ENCODE results near the gene VCL. TPM values are rescaled to one million over a fixed set of nuclear protein-coding genes. Genes with fewer than 3 reads are reported as not detected.
"Not testable (repeated sequence)": the region's sequence is repeated elsewhere in the genome, so short reads cannot be mapped to it uniquely, and the experiment has no call there.

Gene VCL
- total RNA-seq, 1 donor from 2014 or later, result 11.4 TPM

DNA sequence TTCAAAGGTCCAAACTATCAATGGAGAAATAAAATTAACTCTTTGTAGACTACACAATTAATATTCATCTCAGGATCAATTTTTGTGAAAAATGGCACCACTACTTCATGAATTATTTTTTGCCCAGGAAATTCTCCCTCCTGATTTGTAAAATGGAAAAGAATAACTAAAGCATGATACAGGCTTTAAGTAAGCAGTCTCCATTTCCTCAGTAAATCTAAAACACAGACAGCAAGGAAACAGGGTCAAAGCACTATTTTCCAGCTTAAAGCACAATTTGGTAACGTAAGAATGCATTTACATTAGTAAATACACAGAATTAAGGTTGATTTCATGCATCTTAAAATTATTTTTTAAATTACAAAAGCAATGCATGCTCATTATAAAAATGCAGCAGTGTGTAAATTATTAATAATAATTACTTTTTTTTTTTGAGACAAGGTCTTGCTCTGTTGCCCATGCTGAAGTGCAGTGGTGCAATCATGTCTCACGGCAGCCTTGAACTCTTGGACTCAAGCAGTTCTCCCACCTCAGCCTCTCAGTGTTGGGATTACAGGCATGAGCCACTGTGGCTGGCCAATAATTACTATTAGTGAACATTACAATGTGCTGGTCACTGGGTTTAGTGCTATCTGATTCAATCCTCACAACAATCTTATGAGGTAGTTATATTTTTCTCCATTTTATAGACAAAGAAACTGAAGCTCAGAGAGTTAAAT lies 26.1 kb upstream of the VCL start:
- DNase-seq (ENCODE audit: low spot score in 2 of 2) (no peak), FAIRE-seq (no peak)

DNA sequence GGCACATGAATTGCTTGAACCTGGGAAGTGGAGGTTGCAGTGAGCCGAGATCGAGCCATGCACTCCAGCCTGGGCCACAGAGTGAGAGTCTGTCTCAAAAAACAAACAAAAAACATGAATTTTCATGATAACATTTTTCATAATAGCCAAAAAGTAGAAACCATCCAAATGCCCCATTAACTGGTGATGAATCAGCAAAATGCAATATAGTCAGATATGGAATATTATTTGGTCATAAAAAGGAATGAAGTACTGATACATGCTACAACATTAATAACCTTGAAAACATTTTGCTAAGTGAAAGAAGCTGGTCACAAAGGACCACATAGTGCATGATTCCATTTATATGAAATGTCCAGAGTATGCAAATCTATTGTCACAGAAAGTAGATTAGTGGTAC lies 24.5 kb upstream of the VCL start:
- FAIRE-seq (no peak), DNase-seq (ENCODE audit: low spot score in 2 of 2) (no peak)

DNA sequence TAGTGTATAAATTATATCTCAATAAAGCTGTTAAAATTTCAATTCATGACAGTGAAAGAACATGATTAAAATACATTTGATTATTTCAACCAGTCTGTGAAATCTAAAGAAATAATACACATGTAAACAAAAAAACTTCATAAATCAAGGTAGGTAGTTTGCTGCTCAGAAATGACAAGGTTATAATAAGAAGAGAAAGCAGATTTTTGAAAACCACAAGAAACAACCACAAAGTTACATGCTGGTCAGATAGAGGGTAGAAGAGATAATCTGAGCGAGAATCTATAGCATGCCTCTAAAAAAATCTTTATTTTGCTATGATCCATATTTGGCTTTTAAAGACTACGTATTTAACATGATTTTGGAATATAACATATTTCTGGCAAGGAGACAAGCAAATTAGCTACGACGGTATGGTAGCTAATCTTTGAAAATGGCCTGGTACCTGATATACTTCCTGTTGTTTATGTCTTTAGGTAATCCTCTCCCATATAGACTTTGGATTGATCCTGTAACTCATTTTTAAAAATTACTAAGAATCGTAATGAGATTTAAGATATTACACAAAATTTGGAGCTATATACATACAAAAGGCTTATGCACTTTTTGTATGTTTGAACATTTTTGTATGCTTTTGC lies 23.5 kb upstream of the VCL start:
- FAIRE-seq, result no peak

DNA sequence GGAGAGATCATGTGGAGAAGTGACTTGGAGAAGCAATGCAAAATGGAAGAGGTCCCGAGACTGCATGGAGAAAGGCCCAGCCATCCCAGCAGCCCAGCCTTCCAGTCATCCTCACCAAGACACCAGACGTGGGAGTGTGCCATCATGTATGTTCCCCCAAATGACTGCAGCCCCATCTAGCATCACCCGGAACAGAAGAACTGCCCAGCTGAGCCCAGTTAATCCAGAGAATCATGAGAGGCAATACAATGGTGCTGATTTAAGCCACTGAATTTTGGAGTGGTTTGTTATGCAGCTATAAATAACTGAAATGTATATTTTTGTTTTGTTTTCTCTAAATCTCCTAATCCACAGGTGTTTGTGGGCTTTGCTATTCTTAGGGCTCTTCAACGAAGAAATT lies 22.5 kb upstream of the VCL start:
- no peak for DNase-seq (ENCODE audit: low spot score in 2 of 2)
- FAIRE-seq, result no peak

More for the DNA sequence above, 23.5 kb upstream of the VCL start:
- DNase-seq (ENCODE audit: low spot score in 2 of 2), result no peak

DNA sequence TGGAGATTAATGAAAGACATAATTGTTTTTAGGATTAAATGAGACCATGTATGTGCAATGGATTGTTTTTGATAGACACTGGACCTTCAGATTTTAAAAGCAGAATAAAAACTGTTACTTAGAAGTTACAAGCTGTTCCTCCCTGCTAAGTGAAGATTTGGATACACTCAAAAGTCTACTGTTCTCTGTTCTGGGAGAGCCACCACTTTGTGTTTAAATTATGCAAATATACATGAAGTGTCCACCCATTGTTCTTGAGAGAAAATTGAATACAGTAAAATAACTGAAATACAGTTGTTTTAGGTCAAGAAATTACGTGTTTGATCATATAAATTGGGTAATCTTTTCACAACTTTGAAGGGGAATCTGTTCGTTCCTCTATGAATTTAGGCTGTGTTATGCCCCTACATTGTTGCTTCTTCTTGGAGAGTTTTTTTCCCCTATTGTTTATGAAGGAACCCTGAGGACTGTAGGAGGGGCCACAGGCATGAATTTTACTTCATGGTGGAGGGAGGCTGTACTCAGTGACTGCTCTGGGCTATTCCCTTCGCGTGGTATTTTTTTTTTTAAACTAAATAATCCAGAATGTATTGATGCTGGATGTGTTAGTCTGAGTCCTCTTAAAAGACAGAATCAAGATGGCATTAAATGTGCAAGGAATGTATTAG lies 18.6 kb upstream of the VCL start:
- FAIRE-seq (no peak), DNase-seq (ENCODE audit: low spot score in 2 of 2) (no peak)

DNA sequence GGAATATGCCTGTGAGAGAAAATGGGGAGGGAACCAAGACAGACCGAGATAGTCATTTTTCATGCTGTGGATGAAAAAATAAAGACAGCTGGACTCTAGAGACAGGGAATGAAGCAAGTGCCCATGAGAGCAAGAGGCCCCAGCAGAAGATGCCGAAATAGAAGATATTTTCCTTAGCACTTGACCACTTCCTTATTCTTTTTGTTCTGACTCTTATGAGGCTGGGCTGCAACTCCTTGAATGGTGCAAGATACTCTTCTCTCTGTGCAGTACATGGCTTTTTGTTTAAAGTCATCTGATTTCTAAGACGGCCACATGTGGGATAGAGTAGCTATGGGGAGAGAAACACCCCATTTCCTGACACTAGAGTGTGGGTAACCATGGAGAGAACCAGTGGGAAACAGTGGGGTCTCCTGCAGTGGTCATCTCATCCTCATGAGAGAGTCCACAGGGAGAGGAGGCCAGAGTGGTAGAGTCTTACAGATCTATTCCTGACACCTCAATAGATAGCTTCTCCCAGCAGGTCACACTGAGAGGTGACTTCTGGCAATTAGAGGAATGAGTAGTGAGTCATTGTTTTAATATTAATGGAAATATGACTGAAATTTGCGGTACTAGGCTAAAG lies 18.0 kb upstream of the VCL start:
- DNase-seq (ENCODE audit: low spot score in 2 of 2) (no peak), FAIRE-seq (no peak)

DNA sequence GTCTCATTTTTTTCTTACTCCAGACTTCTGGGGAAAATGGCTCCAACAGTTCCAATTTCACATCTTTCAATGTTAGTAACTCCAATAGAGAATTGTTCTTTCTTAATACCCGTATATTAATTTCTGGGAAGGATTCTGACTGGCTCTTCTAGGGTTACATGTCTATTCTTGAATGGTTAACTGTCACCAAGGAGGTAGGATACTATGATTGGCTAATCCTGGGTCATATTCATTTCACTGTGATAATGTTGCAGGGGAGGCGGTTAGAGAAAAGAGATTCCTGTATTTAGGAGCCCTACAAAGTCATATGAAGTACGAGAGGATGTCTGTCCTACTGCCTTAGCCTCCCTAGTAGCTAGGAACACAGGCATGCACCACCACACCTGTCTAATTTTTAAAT lies 16.1 kb upstream of the VCL start:
- FAIRE-seq (no peak), DNase-seq (ENCODE audit: low spot score in 2 of 2) (no peak)

DNA sequence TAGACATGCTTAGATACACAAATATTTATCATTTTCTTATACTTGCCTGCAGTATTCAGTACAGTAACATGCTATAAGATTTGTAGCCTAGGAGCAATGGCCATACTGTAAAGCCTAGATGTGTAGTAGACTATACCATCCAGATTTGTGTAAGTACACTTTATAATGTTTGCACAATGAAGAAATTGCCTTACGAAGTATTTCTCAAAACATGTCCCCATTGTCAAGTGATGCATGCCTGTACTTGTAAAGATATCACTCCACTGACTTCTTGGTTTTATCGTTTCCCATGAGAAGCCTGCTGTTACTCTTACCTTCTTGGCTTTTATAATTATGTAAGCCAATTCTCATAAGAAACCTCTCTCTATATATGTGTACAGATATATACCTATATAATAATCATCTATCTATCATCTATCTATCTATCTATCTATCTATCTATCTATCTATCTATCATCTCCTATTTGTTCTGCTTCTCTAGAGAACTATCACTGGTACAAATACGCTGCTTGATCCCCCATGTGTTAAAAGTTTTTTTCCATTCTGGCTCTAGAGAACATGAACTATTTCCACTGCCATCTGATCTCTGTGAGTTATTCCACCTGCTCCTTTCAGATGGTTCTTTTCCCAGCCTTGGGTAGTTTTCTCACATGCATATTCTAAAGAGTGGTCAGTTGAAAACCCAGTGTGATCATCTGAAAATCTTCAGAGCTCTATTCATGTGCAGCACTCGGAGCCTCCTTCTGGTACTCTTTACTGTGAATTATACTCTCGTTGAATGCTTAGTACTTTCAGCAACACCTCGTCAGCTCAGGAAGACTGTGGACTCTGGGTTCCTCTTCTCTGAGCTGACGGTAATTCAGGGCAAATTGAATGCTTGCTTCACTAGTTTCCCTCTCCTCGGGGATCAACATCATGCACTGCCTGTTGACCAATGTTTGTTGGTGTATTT lies 14.5 kb upstream of the VCL start:
- FAIRE-seq, result no peak
- DNase-seq (ENCODE audit: low spot score in 2 of 2), result no peak

DNA sequence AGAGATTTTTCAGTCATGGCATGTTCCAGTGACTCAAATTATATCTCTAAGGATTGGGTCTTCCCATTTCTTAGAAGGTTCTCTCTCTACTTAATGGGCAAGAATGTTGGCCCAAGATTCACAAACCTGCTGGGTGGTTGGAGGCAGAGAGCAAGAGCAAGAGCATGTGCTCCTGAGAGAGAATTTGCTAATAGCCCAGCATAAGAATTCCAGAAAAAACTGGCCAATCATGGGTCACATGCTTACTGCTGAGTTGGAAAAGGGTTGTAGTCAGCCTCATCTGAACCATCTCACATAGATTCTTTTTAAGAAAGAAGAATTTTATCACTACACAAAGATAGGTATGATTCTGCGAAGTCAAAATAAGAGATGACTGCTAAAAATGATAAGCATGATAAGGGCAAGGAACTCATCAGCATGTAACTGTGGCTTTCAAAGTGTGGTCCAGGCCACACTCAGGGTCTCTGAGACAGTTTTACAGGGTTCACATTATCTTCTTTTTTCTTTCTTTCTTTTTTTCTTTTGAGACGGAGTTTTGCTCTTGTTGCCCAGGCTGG lies 8.2 kb upstream of the VCL start:
- DNase-seq (ENCODE audit: low spot score in 2 of 2) (no peak), FAIRE-seq (no peak)

DNA sequence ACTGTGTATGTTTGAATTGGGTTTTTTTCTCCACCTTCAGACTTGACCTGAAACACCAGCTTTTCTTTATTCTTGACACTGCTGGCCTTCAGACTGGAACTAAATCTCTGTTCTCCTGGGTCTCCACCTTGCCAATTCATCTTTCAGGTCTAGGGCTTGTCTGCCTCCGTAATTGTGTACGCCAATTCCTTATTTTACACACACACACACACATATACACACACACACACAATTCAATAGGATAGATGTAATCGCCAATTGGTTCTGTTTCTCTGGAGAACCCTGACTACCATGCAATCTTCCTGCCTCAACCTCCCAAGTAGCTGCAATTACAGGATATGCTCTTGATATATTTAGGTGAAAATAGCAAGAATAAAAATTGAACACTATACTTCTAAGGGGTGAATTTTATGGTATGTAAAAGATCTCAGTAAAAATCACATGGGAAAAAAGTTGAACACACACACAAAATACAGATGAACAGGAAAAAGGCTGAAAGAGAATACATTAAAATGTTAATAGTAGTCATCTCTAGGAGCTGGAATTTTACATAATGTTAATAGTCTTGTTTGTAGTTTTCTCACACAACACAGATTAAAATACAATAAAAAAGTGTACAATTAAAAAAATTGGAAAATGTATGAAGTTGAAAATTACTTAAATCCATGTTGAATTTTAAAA lies 6.6 kb upstream of the VCL start:
- FAIRE-seq, result no peak
- no peak for DNase-seq (ENCODE audit: low spot score in 2 of 2)

DNA sequence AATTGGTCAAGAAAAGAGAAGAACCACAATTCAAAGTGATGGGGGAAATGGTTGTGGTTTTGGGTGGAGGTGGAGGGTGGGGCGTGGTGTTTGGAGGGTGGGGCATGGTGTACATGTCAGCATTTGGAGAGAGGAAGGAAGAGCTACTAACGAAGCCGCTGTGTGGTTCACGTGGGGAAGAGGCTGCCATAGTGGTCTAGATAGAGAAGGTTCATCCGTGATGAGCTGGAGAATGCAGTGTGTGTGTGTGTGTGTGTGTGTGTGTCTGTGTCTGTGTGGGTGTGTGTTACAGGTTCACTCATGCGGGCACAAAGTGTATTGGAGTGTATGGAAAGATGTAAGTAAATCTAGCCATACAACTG lies 6.1 kb upstream of the VCL start:
- FAIRE-seq, result no peak
- DNase-seq (ENCODE audit: low spot score in 2 of 2), result no peak

DNA sequence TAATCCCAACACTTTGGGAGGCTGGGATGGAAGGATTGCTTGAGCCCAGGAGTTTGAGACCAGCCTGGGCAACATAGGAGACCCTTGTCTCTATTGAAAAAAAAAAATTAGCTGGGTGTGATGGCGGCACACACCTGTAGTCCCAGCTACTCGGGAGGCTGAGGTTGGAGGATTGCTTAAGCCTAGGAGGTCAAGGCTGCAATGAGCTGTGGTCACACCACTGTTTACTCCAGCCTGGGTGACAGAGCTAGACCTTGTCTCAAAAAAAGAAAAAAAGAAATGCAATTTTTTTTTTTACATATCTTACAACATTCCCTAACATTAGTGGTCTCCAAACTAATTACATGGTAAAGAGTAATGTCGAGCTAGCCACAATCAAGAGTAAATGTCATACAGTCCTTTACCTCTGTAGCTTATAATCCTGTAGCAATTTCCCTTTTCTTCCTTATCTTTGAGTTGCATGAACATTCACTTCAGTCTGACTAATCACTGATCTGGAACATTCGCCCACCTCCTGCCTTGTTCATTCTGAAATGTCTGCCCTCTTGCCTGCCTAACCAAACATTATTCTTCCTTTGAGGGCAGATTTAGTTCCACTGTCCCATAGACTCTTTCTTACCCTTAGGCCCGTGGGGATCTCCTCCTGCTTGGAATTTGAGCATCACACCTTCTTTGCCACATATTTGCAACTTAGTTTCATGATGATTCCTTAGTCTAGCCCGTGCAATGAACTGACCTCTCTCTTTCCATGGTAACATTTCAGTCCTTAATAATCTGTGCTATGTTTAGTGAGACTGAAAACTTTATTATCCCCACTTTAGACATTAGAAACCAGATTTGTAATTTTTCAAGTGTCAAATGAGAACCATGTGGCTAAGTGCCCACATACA lies 4.8 kb upstream of the VCL start:
- FAIRE-seq (no peak), DNase-seq (ENCODE audit: low spot score in 2 of 2) (no peak)

DNA sequence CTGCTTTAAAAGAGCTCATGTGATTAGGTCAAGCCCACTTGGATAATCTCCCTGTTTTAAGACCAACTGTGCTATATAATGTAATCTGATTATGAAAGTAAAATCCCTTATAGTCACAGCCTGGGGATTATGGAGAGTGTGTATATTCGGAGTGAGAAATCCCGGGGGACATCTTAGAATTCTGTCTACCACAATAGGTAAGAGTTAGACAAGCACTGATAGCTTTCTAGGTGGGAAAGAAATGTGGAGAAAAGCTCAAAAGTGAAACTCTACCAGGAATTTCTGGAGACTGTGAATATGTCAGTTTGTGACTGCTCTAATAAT lies 2.9 kb upstream of the VCL start:
- DNase-seq (ENCODE audit: low spot score in 2 of 2) (no peak), FAIRE-seq (no peak)

DNA sequence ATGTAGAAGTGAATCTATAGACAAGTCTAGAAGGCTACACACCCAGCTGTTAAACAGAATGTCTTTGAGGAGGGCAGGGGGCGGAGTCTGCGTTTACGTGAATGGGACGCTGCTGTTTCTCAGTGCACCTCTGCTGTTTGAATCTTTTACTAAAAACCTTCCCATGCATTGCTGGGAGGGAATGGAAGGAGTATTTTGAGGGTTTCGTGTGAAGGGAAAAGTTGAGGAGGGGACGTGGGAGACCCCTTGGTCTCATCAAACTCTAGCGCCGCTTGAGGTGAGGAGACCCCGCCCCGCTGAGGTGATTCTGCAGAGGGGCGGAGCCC lies 492 bp upstream of the VCL start:
- DNase-seq (ENCODE audit: low spot score in 2 of 2) (no peak), FAIRE-seq (no peak)

DNA sequence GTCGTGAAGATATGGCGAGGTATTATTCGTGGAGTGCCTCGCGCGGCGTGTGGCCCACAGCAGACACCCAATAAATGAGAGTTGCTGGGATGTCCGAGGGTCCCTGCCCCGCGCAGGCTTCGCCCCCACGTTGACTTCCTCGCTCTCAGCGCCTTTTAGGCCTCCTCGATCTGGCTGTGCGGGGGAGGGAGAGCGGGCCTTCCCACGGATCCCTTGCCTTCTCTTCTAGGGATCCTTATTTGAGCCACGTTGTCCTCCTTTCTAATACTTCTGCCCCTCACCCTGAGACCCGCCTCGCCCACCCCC lies 660 bp downstream of the VCL start:
- DNase-seq (ENCODE audit: low spot score in 2 of 2), result no peak
- no peak for FAIRE-seq

DNA sequence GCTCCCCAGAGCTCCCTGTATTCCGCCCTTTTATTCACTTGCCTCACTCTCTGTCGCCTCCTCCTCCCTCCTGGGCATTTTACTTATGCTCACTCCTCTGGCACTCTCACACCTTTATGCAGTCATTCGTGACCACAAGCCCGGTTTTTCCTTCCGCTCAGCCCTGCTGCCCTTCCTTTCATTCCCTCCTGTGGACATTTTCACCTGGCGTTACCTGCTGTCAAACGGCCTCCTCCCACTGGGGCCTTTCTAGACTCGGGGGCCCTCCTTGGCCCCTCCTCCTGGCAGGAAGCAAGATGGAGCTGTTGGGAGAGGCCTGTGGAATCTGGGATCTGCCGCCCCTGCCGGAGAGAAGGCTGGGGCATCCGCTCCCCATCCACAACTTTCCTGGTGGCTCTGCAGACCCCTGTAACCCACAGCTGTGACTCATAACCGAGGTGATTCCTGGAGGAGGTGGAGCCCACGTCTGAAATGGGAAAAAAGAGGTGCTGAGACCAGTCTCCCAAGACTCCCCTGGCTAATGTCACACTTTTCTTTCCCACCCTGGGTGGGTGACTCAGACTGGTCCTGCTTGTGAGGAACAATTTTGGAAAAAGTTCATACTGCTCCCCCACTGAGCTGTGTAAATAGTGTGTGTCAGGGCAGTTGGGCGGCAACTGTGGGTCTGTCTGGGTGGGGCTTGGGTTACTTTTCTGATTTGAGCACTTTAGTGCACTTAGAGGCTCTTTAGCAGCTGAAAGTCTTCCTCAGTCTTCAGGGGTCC lies 1.2 kb downstream of the VCL start:
- DNase-seq (ENCODE audit: low spot score in 2 of 2) (peak in 1 of 2 donors; percentile 38), FAIRE-seq (no peak)

DNA sequence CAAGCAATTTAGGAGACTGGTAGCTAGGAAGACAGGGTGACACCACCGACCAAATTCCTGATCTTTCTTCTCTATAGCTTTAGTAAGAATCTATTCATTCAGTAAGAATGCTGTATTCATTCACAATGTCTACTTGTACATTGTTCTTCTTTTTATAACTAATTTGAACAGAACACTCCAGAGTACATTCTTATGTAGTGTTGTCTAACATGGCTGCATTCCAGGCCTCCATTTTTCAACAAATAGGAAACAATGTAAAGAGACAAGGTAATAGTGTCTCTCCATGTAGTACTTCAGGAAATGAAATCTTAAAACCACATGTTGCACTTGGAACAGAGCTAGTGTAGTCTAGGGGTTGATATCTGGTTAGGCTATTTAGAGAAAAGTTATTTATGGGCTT lies 1.8 kb downstream of the VCL start:
- DNase-seq (ENCODE audit: low spot score in 2 of 2) (no peak), FAIRE-seq (no peak)

DNA sequence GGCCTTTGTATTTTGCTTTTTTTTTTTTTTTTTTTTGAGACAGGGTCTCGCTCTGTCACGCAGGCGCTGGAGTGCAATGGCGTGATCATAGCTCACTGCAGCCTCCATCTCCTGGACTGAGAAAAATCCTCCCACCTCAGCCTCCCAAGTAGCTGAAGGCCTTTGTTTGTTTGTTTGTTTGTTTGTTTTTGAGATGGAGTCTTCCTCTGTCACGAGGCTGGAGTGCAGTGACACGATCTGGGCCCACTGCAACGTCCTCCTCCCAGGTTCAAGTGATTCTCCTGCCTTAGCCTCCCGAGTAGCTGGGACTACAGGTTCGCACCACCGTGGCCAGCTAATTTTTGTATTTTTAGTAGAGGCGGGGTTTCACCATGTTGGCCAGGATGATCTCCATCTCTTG lies 2.3 kb downstream of the VCL start:
- FAIRE-seq; DNase-seq (ENCODE audit: low spot score in 2 of 2): not testable (repeated sequence)
